ENCODE results near the gene BABAM1.
"Not testable (repeated sequence)": the region's sequence is repeated elsewhere in the genome, so short reads cannot be mapped to it uniquely, and the experiment has no call there.

Gene BABAM1

GRCh38 chr19:17293605-17294004 lies 26.4 kb downstream of the BABAM1 start:
- intact Hi-C loops (cut with micrococcal nuclease) = loop anchor here (2.0 kb wide), 3 partner anchors 43 to 93 kb away; partner anchors contain the start of gene GTPBP3
- Mint-ChIP-seq H3K4me3 (no peak overlapping the region), H3K27ac (no peak overlapping the region), H3K9me3 (no peaks in the 10 kb centered on the region), H3K36me3 (ENCODE audit: low read depth) (peaks cover 44% of the 10 kb centered on the region), H3K4me1 (ENCODE audit: low read depth) (peaks cover 17% of the 10 kb centered on the region), H3K27me3 (peaks cover 7% of the 10 kb centered on the region)

GRCh38 chr19:17294051-17294891 lies 27.0 kb downstream of the BABAM1 start:
- H3K27ac Mint-ChIP-seq = no peak overlapping the region
- H3K36me3 Mint-ChIP-seq (ENCODE audit: low read depth) = peaks cover 50% of the 10 kb centered on the region
- peaks cover 4% of the 10 kb centered on the region for H3K27me3 Mint-ChIP-seq
- peaks cover 17% of the 10 kb centered on the region for H3K4me1 Mint-ChIP-seq (ENCODE audit: low read depth)
- H3K4me3 Mint-ChIP-seq = no peak overlapping the region
- intact Hi-C loops (cut with micrococcal nuclease) = no loop called here
- H3K9me3 Mint-ChIP-seq = no peaks in the 10 kb centered on the region

GRCh38 chr19:17295551-17295950 lies 28.3 kb downstream of the BABAM1 start:
- H3K9me3 Mint-ChIP-seq; H3K27ac Mint-ChIP-seq; H3K27me3 Mint-ChIP-seq; H3K4me3 Mint-ChIP-seq; intact Hi-C loops (cut with micrococcal nuclease): not testable (repeated sequence)
- peaks cover 17% of the 10 kb centered on the region for H3K4me1 Mint-ChIP-seq (ENCODE audit: low read depth)
- peaks cover 59% of the 10 kb centered on the region for H3K36me3 Mint-ChIP-seq (ENCODE audit: low read depth)

- H3K9me3 Mint-ChIP-seq = no peaks in the 10 kb centered on the region
- H3K36me3 Mint-ChIP-seq (ENCODE audit: low read depth) = peaks cover 62% of the 10 kb centered on the region
- no peaks in the 10 kb centered on the region for H3K27me3 Mint-ChIP-seq
- intact Hi-C loops (cut with micrococcal nuclease) = no loop called here
- H3K4me1 Mint-ChIP-seq (ENCODE audit: low read depth) = peaks cover 18% of the 10 kb centered on the region
- no peak overlapping the region for H3K4me3 Mint-ChIP-seq
- H3K27ac Mint-ChIP-seq = no peak overlapping the region
Measured at GRCh38 chr19:17296273-17296672, 29.0 kb downstream of the BABAM1 start.

- Mint-ChIP-seq H3K36me3 (ENCODE audit: low read depth) (peaks cover 61% of the 10 kb centered on the region), H3K27me3 (no peaks in the 10 kb centered on the region), H3K9me3 (no peaks in the 10 kb centered on the region), H3K4me1 (ENCODE audit: low read depth) (peaks cover 20% of the 10 kb centered on the region), H3K27ac (no peak overlapping the region), H3K4me3 (no peak overlapping the region)
- intact Hi-C loops (cut with micrococcal nuclease) = no loop called here
Measured at GRCh38 chr19:17296976-17297375, 29.7 kb downstream of the BABAM1 start.

GRCh38 chr19:17300992-17301619 lies 33.9 kb downstream of the BABAM1 start:
- peaks cover 35% of the 10 kb centered on the region for H3K4me1 Mint-ChIP-seq (ENCODE audit: low read depth)
- peaks cover 52% of the 10 kb centered on the region for H3K36me3 Mint-ChIP-seq (ENCODE audit: low read depth)
- H3K27me3 Mint-ChIP-seq = no peaks in the 10 kb centered on the region
- H3K27ac Mint-ChIP-seq = no peak overlapping the region
- no peaks in the 10 kb centered on the region for H3K9me3 Mint-ChIP-seq
- H3K4me3 Mint-ChIP-seq = no peak overlapping the region
- intact Hi-C loops (cut with micrococcal nuclease) = no loop called here

GRCh38 chr19:17302391-17303166 lies 35.3 kb downstream of the BABAM1 start:
- intact Hi-C loops (cut with micrococcal nuclease) = no loop called here
- H3K27me3 Mint-ChIP-seq = no peaks in the 10 kb centered on the region
- peak overlapping the region; percentile 78 for H3K4me3 Mint-ChIP-seq
- H3K9me3 Mint-ChIP-seq = no peaks in the 10 kb centered on the region
- peaks cover 41% of the 10 kb centered on the region for H3K4me1 Mint-ChIP-seq (ENCODE audit: low read depth)
- peaks cover 50% of the 10 kb centered on the region for H3K36me3 Mint-ChIP-seq (ENCODE audit: low read depth)
- peak overlapping the region; percentile 54 for H3K27ac Mint-ChIP-seq

GRCh38 chr19:17303167-17303939 lies 36.1 kb downstream of the BABAM1 start, which contains the start of gene ABHD8:
Gene ABHD8, minus strand, starts transcription at chr19:17303425. Its CDS starts 1,809 bp downstream, at chr19:17301616.
- Mint-ChIP-seq H3K4me3 (peak within 1 kb of the TSS; percentile 78), H3K27me3 (no peaks in the 10 kb centered on the region), H3K9me3 (no peaks in the 10 kb centered on the region), H3K4me1 (ENCODE audit: low read depth) (peaks cover 46% of the 10 kb centered on the region), H3K27ac (peak within 1 kb of the TSS; percentile 54), H3K36me3 (ENCODE audit: low read depth) (peaks cover 44% of the 10 kb centered on the region)
- intact Hi-C loops (cut with micrococcal nuclease) = no loop called here

GRCh38 chr19:17303940-17304267 lies 36.7 kb downstream of the BABAM1 start:
- no peak overlapping the region for H3K27ac Mint-ChIP-seq

GRCh38 chr19:17304386-17305215 lies 37.4 kb downstream of the BABAM1 start:
- intact Hi-C loops (cut with micrococcal nuclease) = loop anchor here (1.0 kb wide), 2 partner anchors 12 to 37 kb away; partner anchors contain the start of gene BABAM1
- Mint-ChIP-seq H3K4me3 (peak overlapping the region; percentile 85), H3K9me3 (no peaks in the 10 kb centered on the region), H3K27me3 (no peaks in the 10 kb centered on the region), H3K4me1 (ENCODE audit: low read depth) (peaks cover 52% of the 10 kb centered on the region), H3K36me3 (ENCODE audit: low read depth) (peaks cover 41% of the 10 kb centered on the region), H3K27ac (peak overlapping the region; percentile 92)

More at GRCh38 chr19:17303940-17304267, 36.7 kb downstream of the BABAM1 start:
- Mint-ChIP-seq H3K4me3 (peak overlapping the region; percentile 78), H3K4me1 (ENCODE audit: low read depth) (peaks cover 48% of the 10 kb centered on the region), H3K9me3 (no peaks in the 10 kb centered on the region), H3K36me3 (ENCODE audit: low read depth) (peaks cover 39% of the 10 kb centered on the region), H3K27me3 (no peaks in the 10 kb centered on the region)
- intact Hi-C loops (cut with micrococcal nuclease) = no loop called here

- H3K36me3 Mint-ChIP-seq (ENCODE audit: low read depth) = peaks cover 41% of the 10 kb centered on the region
- intact Hi-C loops (cut with micrococcal nuclease) = loop anchor here (1.0 kb wide), 2 partner anchors 13 to 38 kb away; partner anchors contain the start of gene BABAM1
- H3K27me3 Mint-ChIP-seq = no peaks in the 10 kb centered on the region
- H3K9me3 Mint-ChIP-seq = no peaks in the 10 kb centered on the region
- peak overlapping the region; percentile 92 for H3K27ac Mint-ChIP-seq
- H3K4me3 Mint-ChIP-seq = peak overlapping the region; percentile 85
- H3K4me1 Mint-ChIP-seq (ENCODE audit: low read depth) = peaks cover 55% of the 10 kb centered on the region
Measured at GRCh38 chr19:17305216-17305516, 37.9 kb downstream of the BABAM1 start.

GRCh38 chr19:17305517-17306284 lies 38.5 kb downstream of the BABAM1 start, which contains the start of gene MRPL34:
Gene MRPL34, plus strand, starts transcription at chr19:17305872. Its CDS starts 21 bp downstream, at chr19:17305893.
- Mint-ChIP-seq H3K4me3 (peak within 1 kb of the TSS; percentile 85), H3K9me3 (no peaks in the 10 kb centered on the region), H3K27ac (peak within 1 kb of the TSS; percentile 92), H3K27me3 (no peaks in the 10 kb centered on the region), H3K4me1 (ENCODE audit: low read depth) (peaks cover 60% of the 10 kb centered on the region), H3K36me3 (ENCODE audit: low read depth) (peaks cover 40% of the 10 kb centered on the region)
- intact Hi-C loops (cut with micrococcal nuclease) = loop anchor here (1.0 kb wide), 2 partner anchors 13 to 38 kb away; partner anchors contain the start of gene BABAM1

Data from dendritic cell treated with granulocyte-macrophage colony-stimulating factor and Interleukin-4, amounts not matched to agents 40 ng/mL and 50 ng/mL, for 4 days (primary cell).